Activated CD8-positive, alpha-beta memory T cell treated with anti-CD3 and anti-CD28 coated beads for 1 hour (primary cell): ENCODE data around the gene NEO1.

Source experiments
- DNase-seq, 2 donors: peaks; one replicate each; pipeline ENCODE4 v3.0.0-alpha.2; 2020; ENCODE audit warnings: low read depth in 1 of 2; ENCODE audit errors: extremely low read depth in 1 of 2

Gene NEO1

GRCh38 chr15:73325191-73325861 is 273.1 kb downstream of the NEO1 start:
- no peak for DNase-seq

- no peak for DNase-seq
Observed at GRCh38 chr15:73326157-73326556, 273.9 kb downstream of the NEO1 start.

- DNase-seq, result no peak
Observed at GRCh38 chr15:73328149-73328820, 276.0 kb downstream of the NEO1 start.

GRCh38 chr15:73328981-73329380 is 276.7 kb downstream of the NEO1 start:
- DNase-seq, result no peak

- DNase-seq, result no peak
Observed at GRCh38 chr15:73329501-73330200, 277.4 kb downstream of the NEO1 start.

DNA sequence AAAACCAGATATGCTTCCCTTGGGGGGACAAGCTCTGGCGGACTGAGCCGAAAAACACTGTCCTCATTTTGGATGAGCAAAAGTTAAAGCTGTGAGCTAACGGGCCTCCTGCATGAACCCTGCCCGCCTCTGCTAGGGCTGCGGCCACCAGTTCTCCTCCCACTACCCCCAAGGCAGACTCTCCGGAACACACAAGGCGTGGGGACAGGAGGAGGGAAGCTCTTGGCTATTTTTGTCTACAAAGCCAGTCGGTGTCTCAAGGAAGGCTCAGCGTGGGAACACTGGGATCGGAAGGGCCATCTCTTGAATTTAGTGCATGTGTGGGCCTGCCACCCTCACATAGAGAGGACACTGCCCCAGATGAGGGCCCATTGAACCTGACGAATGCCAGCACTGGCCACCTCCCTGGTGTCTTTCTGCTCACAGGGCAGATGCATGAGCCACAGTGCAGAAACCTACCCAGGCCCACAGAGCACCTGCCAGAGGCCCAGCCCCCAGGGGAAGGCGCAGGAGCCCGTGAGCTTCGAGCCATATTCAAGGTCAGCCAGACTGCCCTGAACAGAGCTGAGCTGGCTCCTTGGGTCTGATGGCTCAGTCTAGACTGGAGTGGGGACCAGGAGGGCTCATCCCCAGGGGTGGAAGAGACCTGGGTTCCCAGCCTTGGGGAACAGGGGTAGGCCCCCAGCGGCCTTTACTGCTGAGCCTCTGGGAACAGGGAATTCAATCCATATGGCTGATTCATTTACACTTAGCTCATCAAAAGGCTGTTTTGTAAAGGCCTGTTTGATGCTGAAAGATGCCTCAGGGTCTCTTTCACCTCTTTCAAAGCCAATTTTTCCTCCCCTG is 278.2 kb downstream of the NEO1 start:
- no peak for DNase-seq

DNA sequence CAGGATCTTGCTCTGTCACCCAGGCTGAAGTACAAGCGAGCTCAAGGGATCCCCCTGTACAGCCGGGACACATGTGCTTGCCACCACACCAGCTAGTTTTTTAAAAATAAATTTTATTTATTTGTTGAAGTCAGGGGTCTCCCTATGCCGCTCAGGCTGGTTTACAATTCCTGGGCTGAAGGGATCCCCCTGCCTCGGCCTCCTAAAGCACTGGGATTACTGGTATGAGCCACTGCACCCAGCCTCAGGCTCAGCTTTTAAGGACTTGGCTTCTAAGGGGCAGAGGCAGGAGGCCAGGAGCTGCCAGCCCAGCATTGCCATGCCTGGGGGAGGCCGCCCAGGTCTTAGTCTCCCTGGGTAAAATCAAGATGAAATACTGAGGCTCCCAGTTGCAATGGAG is 279.2 kb downstream of the NEO1 start:
- no peak for DNase-seq

DNA sequence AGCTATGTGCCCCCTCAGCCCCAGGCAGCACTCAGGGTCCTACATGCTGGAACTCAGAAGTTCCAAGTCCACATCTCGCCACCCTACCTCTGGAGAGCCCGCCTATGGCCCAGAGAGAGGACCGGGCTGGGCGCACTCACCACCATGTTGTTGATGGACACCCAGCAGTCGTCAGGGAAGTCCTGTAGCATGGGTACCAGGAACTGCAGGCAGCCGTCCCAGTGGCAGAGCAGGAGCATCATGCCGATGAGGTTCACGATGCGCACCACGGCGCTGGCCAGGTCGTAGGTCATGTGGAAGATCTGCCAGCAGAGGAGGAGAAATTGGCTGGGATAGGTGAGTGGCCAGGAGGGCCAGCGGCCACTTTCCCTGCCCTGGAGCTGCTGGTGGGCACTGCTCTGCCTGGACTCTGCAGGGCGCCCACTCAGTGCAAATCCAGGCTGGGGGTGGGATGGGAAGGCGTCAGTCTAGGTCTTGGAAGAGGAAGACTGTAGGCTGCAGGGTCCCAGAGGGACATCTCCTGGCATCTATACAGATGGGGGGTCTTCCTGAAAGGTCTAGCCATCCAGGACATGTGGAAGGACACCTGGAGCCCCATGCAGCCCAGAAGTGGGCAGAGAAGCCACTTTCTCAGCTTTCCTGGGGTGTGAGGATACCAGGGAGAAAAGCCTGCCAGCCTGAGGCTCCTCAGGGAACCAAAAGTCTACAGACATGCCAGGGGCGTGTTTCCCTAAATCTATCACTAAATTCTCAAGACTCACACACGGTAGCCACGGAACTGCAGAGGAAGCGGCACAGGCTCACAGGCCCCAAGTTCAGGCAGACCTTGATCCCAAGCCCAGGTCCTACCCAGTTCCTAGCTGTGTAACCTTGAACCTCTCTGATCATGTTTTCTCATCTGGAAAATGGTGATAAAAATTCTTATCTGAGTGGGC is 280.0 kb downstream of the NEO1 start:
- DNase-seq, result no peak

GRCh38 chr15:73333001-73333400 is 280.7 kb downstream of the NEO1 start:
- DNase-seq, result no peak

DNA sequence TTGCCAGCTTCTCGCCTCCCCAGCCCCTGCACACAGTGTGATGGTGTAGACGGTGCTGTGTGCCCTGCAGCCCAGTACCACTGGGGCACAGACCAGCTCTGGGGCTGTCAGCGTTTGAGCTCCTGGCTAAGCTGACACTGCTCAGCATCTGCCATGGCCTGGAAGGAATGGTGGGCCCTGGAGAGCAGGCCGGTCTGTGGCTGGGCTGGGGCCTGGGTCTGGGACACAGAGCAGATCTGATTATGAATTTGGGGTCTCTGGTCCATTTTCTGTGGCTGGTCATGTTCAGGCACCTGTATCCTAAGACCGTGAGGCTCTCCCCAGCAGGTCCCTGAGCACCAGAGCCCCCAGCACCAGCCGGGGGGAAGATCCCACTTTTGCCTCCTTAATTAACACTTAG is 281.8 kb downstream of the NEO1 start:
- no peak for DNase-seq

DNA sequence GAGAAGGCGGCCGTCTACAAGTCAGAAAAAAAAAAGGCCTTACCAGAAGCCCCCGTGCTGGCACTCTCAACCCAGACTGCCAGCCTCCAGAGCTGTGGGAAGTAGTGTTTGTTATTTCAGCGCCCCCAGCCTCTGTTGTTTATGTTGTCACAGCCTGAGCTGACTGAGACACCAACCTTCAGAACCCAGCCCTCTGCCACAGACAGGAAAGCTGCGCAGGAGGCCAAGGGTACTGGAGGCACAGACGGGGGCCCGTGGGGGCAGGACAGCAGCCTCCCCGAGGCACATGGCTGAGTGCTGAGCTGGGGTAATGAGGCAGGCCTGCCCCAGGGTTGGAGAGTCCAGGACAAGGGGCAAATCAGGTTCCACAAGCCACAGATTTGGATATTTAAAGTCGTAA is 282.8 kb downstream of the NEO1 start:
- DNase-seq, result no peak

- no peak for DNase-seq
Observed at GRCh38 chr15:73335471-73335870, 283.2 kb downstream of the NEO1 start.

GRCh38 chr15:73336756-73337155 is 284.5 kb downstream of the NEO1 start:
- DNase-seq, result no peak

DNA sequence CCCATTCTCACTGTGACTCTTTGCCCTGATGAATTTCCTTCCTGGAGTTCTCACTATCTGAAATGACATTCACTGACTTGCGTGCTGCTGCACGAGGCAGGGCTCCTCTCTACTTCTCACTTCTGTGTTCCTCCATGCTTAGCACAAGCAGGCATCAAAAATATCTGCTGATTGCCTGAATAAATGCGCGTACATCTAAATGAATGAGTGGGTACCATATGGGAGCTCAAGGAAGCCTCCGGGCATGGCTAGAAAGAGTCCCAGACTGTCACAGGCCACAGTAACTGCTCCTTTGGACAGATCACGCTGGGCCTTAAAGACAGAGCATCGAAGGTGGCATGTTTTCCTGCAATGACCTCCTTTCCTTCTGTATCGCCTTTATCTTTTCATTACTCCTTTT is 284.9 kb downstream of the NEO1 start:
- no peak for DNase-seq

DNA sequence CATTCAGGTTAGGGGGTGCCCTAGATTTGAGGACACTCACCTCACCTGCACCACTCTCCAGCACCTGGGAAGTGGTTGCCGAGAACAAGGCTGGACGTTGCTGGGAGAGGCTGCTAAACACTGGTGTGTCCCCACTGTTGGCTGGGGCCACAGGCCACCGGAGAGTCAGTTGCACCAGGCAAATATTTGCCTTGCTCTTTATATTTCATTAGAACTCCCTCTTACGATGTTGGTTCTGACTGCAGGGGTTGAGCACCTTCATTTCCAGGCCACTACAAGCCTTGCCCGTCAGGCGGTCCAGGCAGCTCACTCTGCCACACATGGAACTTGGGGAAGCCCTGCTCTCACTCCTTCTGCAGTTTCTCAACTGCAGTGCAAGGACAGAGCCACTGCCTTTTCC is 285.8 kb downstream of the NEO1 start:
- no peak for DNase-seq

GRCh38 chr15:73338606-73339374 is 286.5 kb downstream of the NEO1 start:
- DNase-seq, result no peak

DNA sequence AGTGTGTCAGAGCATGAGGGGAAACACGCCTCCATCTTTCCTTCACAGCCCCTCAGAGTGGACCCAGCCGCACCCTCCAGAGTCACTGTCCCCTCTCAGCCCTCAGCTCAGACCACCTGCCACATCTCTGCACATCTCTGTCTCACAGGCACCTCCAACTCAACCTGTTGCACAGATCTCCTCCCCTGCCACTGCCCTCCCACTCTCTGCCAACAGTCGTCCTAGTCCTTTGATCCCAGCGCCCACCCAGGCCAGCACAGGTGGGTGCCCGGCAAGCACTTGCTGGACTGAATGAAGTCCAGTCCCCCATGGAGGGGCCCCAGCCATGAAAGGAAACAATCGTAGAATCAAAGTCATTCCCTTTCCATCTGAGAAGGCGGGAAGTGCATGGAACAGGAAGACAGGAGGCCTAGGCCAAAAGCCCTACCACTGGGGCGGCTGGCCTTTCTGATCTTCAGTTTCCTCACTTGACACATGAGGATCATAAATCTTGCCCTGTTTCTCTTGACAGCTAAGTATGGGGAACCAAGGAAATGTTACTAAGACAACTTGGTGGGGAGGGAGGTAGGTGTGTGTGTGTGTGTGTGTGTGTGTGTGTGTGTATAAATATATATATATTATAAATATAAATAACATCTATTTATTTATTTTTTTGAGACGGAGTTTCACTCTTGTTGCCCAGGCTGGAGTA is 288.4 kb downstream of the NEO1 start:
- DNase-seq, result no peak

- DNase-seq, result no peak
Observed at GRCh38 chr15:73341886-73342600, 289.8 kb downstream of the NEO1 start.
